Muscle layer of duodenum (tissue), 2 donors: ENCODE results near the gene CAPRIN1.

Experiments used
- H3K27ac ChIP-seq: one replicate; pipeline ENCODE4 v1.7.0; 2013; ENCODE audit warnings: mild to moderate bottlenecking, low read length
- H3K27me3 ChIP-seq: one replicate; pipeline ENCODE4 v1.7.0; 2013; ENCODE audit warnings: low read depth, mild to moderate bottlenecking, control low read depth, low read length
- H3K36me3 ChIP-seq, 2 donors: one replicate each; pipeline ENCODE4 v1.7.0; 2013; ENCODE audit warnings: low read length in 2 of 2, control low read depth in 1 of 2, mild to moderate bottlenecking in 1 of 2; ENCODE audit not compliant: insufficient read depth in 2 of 2, control insufficient read depth in 1 of 2
- H3K4me1 ChIP-seq, 2 donors: one replicate each; pipeline ENCODE4 v1.7.0; 2013; ENCODE audit warnings: low read length in 2 of 2, mild to moderate bottlenecking in 2 of 2, control low read depth in 1 of 2, moderate library complexity in 1 of 2; ENCODE audit not compliant: insufficient read depth in 2 of 2, control insufficient read depth in 1 of 2
- H3K4me3 ChIP-seq, 2 donors: one replicate each; pipeline ENCODE4 v1.7.0; 2013; ENCODE audit warnings: low read length in 2 of 2, low read depth in 1 of 2, mild to moderate bottlenecking in 1 of 2
- H3K9me3 ChIP-seq, 2 donors: one replicate each; pipeline ENCODE4 v1.7.0; 2013; ENCODE audit warnings: low read length in 2 of 2, control low read depth in 1 of 2, mild to moderate bottlenecking in 1 of 2; ENCODE audit not compliant: control insufficient read depth in 1 of 2
- donor health status: healthy.

CAPRIN1 gene, protein sequence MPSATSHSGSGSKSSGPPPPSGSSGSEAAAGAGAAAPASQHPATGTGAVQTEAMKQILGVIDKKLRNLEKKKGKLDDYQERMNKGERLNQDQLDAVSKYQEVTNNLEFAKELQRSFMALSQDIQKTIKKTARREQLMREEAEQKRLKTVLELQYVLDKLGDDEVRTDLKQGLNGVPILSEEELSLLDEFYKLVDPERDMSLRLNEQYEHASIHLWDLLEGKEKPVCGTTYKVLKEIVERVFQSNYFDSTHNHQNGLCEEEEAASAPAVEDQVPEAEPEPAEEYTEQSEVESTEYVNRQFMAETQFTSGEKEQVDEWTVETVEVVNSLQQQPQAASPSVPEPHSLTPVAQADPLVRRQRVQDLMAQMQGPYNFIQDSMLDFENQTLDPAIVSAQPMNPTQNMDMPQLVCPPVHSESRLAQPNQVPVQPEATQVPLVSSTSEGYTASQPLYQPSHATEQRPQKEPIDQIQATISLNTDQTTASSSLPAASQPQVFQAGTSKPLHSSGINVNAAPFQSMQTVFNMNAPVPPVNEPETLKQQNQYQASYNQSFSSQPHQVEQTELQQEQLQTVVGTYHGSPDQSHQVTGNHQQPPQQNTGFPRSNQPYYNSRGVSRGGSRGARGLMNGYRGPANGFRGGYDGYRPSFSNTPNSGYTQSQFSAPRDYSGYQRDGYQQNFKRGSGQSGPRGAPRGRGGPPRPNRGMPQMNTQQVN

DNA sequence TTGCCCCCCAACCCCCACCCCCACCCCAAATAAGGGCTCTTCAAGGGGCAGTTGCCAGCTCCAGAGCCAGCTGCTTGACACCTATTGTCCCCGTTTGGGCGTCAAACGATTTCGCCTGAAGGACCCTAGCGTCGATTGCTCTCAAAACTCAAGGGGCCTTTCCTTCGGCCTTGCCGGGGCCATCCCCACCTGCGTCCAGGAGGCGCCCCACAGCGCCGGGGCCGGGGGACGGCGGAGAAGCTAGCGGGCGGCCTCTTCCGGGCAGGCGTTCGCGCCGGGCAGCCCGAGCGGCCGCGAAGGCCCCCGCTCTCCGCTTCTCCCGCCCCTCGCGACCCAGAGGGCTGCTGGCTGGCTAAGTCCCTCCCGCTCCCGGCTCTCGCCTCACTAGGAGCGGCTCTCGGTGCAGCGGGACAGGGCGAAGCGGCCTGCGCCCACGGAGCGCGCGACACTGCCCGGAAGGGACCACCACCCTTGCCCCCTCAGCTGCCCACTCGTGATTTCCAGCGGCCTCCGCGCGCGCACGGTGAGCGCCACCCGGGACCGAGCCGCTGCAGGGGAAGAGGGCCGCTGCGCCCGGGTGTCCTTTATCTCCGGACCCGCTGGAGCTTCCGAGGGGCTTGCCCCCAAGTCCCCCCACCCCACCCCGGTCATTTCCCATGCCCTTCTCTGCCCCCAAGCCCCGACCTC is at the start of gene CAPRIN1:
Gene CAPRIN1 (plus strand): TSS at position 383 of the 687 bp plus-strand sequence. CDS start 690 bp downstream, outside the sequence.
- H3K4me3 ChIP-seq, result peak within 1 kb of the TSS; percentile 90 to 98
- H3K4me1 ChIP-seq, result peaks cover 21 to 37% of the 10 kb centered on the region in 2 donors
- H3K36me3 ChIP-seq, result peaks cover 0 to 20% of the 10 kb centered on the region in 2 donors
- H3K9me3 ChIP-seq, result no peaks in the 10 kb centered on the region
- peak within 1 kb of the TSS; percentile 94 for H3K27ac ChIP-seq
- no peaks in the 10 kb centered on the region for H3K27me3 ChIP-seq

DNA sequence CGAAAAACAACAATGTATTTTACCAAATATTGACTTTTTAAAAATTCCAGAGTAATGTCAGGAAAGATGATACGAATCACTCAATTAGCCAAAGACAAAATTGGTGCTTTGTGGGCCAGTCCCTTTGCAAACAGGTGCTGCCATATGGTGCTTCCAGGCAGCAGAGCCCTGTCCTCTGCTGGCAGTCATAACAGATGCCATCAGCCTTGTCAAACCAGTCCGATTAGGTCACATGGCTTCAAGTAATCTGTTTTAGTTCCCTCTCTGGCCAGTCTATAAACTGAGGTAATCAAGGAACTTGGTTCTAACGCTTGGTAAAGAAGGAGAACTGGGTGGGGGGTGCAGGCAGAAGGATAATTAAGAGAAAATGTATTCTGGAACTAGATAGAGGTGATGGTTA is 49.1 kb upstream of the CAPRIN1 start:
- H3K4me3 ChIP-seq, result no peak overlapping the region
- H3K27me3 ChIP-seq, result no peaks in the 10 kb centered on the region
- H3K4me1 ChIP-seq, result peaks cover 0 to 3% of the 10 kb centered on the region in 2 donors
- no peak overlapping the region for H3K27ac ChIP-seq
- H3K36me3 ChIP-seq, result no peaks in the 10 kb centered on the region
- no peaks in the 10 kb centered on the region for H3K9me3 ChIP-seq

DNA sequence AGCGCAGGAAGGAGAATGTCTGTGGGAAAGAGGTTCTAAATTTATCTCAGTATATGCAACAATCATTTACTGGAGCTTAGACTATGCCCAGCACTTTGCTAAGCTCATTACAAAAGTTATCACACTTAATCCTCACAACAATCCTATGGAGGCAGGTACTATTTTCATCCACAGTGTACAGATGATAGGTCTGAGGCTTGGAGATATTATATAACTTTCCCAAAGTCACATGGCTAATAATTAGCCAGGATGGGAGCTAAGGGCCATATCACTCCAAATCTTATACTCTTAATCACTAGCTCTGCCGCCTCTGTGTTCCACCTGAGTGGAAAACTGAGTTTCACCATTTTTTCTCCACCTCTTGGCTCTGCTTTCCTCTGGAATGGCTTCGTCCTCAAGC is 47.3 kb upstream of the CAPRIN1 start:
- Histone ChIP-seq H3K27ac (no peak overlapping the region), H3K36me3 (no peaks in the 10 kb centered on the region), H3K4me1 (no peaks in the 10 kb centered on the region), H3K27me3 (no peaks in the 10 kb centered on the region), H3K9me3 (no peaks in the 10 kb centered on the region), H3K4me3 (no peak overlapping the region)

DNA sequence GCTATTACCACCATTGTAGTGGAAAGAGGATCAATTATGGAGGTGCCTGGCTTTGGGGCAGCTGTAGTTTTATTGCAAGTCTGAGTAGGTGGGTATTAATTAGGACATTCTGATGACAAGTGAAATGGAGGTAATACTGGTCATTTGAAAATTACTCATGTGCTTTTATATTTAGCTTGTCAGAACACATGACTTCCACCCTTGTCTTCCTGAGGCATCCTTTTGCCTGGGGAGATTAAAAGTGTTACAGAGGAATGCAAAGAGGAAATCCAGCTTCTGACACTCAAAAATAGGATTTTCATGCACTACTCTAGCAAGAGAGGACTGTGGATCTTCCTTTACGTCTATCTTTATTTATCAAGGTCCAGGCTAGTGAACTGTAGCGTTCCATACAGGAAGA is 44.7 kb upstream of the CAPRIN1 start:
- Histone ChIP-seq H3K4me3 (no peak overlapping the region), H3K27me3 (no peaks in the 10 kb centered on the region), H3K27ac (no peak overlapping the region), H3K9me3 (no peaks in the 10 kb centered on the region), H3K4me1 (no peaks in the 10 kb centered on the region), H3K36me3 (no peaks in the 10 kb centered on the region)

DNA sequence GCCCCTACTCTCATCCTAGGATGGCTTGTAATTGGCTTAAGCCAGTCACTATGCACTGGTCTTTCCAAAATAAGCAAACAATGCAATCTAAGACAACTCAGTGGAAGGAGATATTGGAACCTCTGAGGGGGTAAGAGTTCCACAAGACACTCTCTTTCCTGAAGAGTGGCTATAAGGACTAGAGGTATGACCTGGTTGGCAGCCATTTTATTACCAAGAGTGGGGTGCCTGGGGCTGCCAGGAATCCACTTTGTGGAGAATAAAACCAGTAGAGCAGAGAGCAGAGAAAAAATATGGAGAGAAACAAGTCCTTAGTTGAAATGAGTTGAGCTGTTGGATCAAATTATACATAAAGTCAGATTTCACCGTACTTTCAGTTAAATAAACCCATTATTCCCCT is 38.8 kb upstream of the CAPRIN1 start:
- no peak overlapping the region for H3K27ac ChIP-seq
- no peaks in the 10 kb centered on the region for H3K27me3 ChIP-seq
- H3K4me1 ChIP-seq, result no peaks in the 10 kb centered on the region
- H3K9me3 ChIP-seq, result no peaks in the 10 kb centered on the region
- H3K4me3 ChIP-seq, result no peak overlapping the region
- no peaks in the 10 kb centered on the region for H3K36me3 ChIP-seq

DNA sequence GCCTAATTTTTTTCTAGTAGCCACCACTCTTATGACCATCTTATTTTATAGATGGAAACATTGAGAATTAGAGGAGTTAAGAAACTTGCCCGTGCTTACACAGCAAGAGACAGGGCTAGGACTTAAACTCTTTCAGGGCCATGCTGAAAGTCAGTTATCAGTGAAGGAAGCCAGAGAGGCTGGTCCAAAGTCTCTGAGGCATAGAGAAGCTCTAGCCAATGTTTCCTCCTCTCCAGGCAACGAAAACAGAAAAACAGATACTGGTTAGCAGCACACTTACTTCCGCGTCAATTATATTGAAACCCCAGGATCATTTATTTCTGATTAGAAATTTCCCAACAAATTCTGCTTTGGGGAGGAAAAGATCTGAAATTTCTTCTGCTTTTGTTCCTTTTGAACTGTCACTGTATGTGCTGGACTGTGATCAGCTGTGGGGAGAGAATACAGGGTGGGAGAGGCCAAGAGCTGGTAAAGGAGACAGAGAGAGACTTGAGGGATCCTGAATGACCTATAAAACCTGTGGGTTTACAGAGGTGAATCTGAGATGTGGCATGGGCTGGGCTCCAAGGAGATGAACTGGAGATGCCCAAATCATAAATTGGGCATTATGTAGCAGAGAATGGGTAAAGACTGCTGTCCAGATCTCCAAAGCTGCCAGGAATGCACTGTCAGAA is 37.5 kb upstream of the CAPRIN1 start:
- no peaks in the 10 kb centered on the region for H3K36me3 ChIP-seq
- H3K4me1 ChIP-seq, result no peaks in the 10 kb centered on the region
- H3K4me3 ChIP-seq, result no peak overlapping the region
- H3K27ac ChIP-seq, result peak overlapping the region; percentile 75
- no peaks in the 10 kb centered on the region for H3K27me3 ChIP-seq
- H3K9me3 ChIP-seq, result no peaks in the 10 kb centered on the region

DNA sequence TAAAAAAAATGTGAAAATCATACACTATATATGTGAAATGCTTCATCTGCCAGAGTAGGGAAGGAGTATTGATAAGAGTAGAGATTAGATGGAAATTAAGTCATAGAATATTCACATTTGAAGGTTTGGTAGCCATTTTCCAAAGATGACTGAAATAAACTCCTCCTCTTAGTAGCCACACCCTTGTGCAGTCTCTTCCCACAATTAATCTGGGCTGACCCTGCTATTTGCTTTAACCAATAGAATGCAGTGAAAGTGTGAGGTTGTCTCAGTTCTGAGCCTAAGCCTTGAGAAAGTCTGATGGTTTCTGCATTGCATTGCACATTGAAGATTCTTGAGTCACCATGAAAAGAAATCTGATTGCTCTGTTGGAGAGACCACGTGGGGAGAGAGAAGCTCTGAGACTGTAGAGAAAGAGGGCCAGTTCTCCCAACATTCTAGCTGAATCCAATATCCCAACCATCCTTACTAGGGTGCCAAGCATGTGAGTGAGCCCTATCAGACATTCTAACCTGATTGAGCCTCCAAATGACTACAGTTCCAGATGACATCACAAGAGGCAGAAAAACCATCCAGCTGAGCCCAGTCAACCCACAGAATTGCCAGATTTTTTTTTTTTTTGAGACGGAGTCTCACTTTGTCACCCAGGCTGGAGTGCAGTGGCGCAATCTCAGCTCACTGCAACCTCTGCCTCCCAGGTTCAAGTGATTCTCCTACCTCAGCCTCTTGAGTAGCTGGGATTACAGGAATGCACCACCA is 29.4 kb upstream of the CAPRIN1 start:
- no peak overlapping the region for H3K27ac ChIP-seq
- H3K9me3 ChIP-seq, result peaks cover 6 to 7% of the 10 kb centered on the region in 2 donors
- H3K4me1 ChIP-seq, result no peaks in the 10 kb centered on the region
- no peaks in the 10 kb centered on the region for H3K36me3 ChIP-seq
- no peak overlapping the region for H3K4me3 ChIP-seq
- H3K27me3 ChIP-seq, result no peaks in the 10 kb centered on the region

DNA sequence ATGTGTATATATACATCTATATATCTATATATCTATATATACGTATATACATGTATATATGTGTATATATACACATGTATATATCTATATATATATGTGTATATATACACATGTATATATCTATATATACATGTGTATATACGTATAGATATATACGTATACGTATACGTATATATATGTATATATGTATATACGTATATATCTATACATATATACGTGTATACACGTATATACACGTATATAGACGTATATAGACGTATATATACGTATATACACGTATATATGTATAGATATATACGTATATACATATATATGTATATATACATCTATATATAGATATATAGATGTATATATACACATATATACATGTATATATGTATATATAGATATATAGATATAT is 25.1 kb upstream of the CAPRIN1 start:
- Histone ChIP-seq H3K9me3 (peaks cover 6 to 7% of the 10 kb centered on the region in 2 donors), H3K27ac (no peak overlapping the region), H3K4me1 (no peaks in the 10 kb centered on the region), H3K27me3 (no peaks in the 10 kb centered on the region), H3K36me3 (no peaks in the 10 kb centered on the region), H3K4me3 (no peak overlapping the region)

DNA sequence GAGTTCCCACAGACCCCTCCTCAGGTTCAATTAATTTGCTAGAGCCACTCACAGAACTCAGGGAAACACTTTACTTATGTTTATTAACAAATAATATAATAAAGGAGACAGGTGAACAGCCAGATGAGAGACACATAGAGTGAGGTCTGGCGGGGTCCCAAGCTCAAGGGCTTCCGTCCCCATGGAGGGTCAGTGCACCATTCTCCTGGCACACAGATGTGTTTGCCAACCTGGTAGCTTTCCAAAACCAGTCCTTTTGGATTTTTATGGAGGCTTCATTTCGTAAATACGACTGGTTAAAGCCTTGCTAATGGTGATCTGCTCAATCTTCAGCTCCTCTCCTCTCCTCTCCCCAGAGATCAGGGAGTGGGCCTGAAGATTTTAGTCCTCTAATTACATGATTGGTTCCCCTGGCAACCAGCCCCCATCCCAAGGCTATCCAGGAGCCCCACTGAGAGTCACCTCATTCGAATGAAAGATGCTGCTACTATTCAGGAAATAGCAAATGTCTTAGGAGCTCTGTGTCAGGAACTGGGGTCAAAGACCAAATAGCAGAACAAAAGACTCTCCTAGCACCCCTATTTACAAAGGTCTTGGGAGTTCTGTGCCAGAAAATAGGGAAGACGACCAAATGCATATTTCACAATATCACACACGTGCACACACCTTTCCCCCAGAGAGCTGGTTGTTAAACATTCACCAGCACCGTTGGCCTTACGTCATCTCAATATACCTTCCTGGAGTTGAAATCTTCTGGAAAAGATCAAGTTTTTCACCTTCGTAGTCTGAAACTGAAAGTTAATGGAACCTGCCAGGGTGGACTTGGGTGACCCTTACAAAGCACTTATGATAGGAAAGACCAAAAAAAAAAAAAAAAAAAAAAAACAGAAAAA is 23.8 kb upstream of the CAPRIN1 start:
- Histone ChIP-seq H3K4me3 (no peak overlapping the region), H3K27ac (peak overlapping the region; percentile 54), H3K9me3 (peaks cover 0 to 1% of the 10 kb centered on the region in 2 donors), H3K36me3 (no peaks in the 10 kb centered on the region), H3K27me3 (no peaks in the 10 kb centered on the region), H3K4me1 (no peaks in the 10 kb centered on the region)

DNA sequence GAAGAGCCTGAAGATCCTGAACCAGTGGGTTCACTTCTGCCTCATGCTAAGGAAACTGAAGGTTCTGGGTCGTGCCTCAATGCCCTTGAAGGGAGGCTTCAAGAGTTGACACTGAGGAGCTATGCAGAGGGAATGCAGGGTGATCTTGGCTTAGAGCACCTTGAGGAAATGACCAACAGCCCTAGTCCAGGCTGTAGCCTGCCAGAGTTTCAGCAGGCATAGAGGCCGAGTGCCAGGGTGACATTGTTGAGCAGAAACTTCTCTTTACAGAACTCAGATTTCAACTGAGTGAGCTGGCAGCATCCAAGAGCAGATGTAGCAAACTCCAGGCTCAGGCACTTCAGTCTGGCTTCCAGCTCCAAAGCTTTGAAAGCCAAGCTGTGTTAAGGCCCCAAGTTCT is 23.1 kb upstream of the CAPRIN1 start:
- no peaks in the 10 kb centered on the region for H3K4me1 ChIP-seq
- H3K36me3 ChIP-seq, result no peaks in the 10 kb centered on the region
- no peaks in the 10 kb centered on the region for H3K9me3 ChIP-seq
- no peaks in the 10 kb centered on the region for H3K27me3 ChIP-seq
- H3K27ac ChIP-seq, result peak overlapping the region; percentile 54
- no peak overlapping the region for H3K4me3 ChIP-seq
